HepG2 (cell line): ENCODE measurements around the gene PTPN12. TPM values are rescaled to one million over a fixed set of nuclear protein-coding genes. Genes with fewer than 3 reads are reported as not detected.
A peak's percentile ranks its signal among the peaks of the same experiment; 100 is the strongest.

Experiments used
- EEA1 ChIP-seq: sonication (generic); formaldehyde crosslinking; IDR thresholded peaks from 2 replicates; pipeline ENCODE4 v1.5.1; 2020; ENCODE audit warnings: mild to moderate bottlenecking, missing genetic modification reagents, borderline replicate concordance
- GABPA ChIP-seq, 2 experiments: IDR thresholded peaks; 2 replicates each; pipeline ENCODE4 v1.6.1; 2011 to 2016; ENCODE audit warnings: low read depth in 2 of 2, low read length in 1 of 2, missing biosample characterization in 1 of 2, missing genetic modification characterization in 1 of 2
- GATA4 ChIP-seq: sonication (generic); IDR thresholded peaks from 2 replicates; pipeline ENCODE4 v1.6.1; 2016; ENCODE audit warnings: antibody characterized with exemption, low read depth, borderline replicate concordance
- HNF4G ChIP-seq, 2 experiments: sonication (generic) in 1 of 2; formaldehyde crosslinking in 1 of 2; IDR thresholded peaks; 2 replicates each; pipeline versions ENCODE4 v1.4.0 to v1.6.1; 2011 to 2020; ENCODE audit warnings: borderline replicate concordance in 2 of 2, low read depth in 2 of 2, mild to moderate bottlenecking in 2 of 2, low read length in 1 of 2, missing genetic modification reagents in 1 of 2, moderate library complexity in 1 of 2
- IKZF4 ChIP-seq: sonication (generic); formaldehyde crosslinking; IDR thresholded peaks from 2 replicates; pipeline ENCODE4 v1.5.1; 2020; ENCODE audit warnings: borderline replicate concordance, mild to moderate bottlenecking, low read depth, missing genetic modification reagents; ENCODE audit errors: not compliant biosample characterization
- MAFK ChIP-seq, 2 experiments: IDR thresholded peaks in 1 of 2; conservative IDR thresholded peaks in 1 of 2; 2 replicates each; pipeline ENCODE4 v1.6.1; 2011; ENCODE audit warnings: improper control_type of control experiment in 2 of 2, low read length in 2 of 2
- NFKBIZ ChIP-seq: IDR thresholded peaks from 2 replicates; pipeline ENCODE4 v1.6.1; 2018; ENCODE audit warnings: missing genetic modification reagents, missing compliant biosample characterization
- POLR2A ChIP-seq, 2 experiments: IDR thresholded peaks; 2 replicates each; pipeline ENCODE4 v1.6.1; 2011; ENCODE audit warnings: low read depth in 2 of 2, low read length in 2 of 2, mild to moderate bottlenecking in 1 of 2, moderate library complexity in 1 of 2; ENCODE audit not compliant: insufficient read depth in 1 of 2
- RNF219 ChIP-seq: sonication (generic); formaldehyde crosslinking; IDR thresholded peaks from 2 replicates; pipeline ENCODE4 v1.5.0; 2020; ENCODE audit warnings: mild to moderate bottlenecking, missing genetic modification reagents
- SRF ChIP-seq: IDR thresholded peaks from 2 replicates; pipeline ENCODE4 v1.6.1; 2011; ENCODE audit warnings: mild to moderate bottlenecking, low read depth, low read length, moderate library complexity
- ZNF224 ChIP-seq: sonication (generic); formaldehyde crosslinking; IDR thresholded peaks from 2 replicates; pipeline ENCODE4 v1.5.0; 2020; ENCODE audit warnings: mild to moderate bottlenecking, missing genetic modification reagents
- ZNF24 ChIP-seq: fragments of 450-650 bp; IDR thresholded peaks from 2 replicates; pipeline ENCODE4 v1.6.1; 2017; ENCODE audit warnings: antibody characterized with exemption, mild to moderate bottlenecking
- ZNF362 ChIP-seq: sonication (generic); formaldehyde crosslinking; IDR thresholded peaks from 2 replicates; pipeline ENCODE4 v1.4.0; 2020; ENCODE audit warnings: missing genetic modification reagents, mild to moderate bottlenecking, borderline replicate concordance
- ZNF431 ChIP-seq: sonication (generic); formaldehyde crosslinking; IDR thresholded peaks from 2 replicates; pipeline ENCODE4 v1.9.0; 2022; ENCODE audit warnings: missing genetic modification reagents, low read depth, mild to moderate bottlenecking, borderline replicate concordance
- ZNF609 ChIP-seq: sonication (generic); formaldehyde crosslinking; IDR thresholded peaks from 2 replicates; pipeline ENCODE4 v1.4.0; 2020; ENCODE audit warnings: mild to moderate bottlenecking, missing genetic modification reagents, borderline replicate concordance
- ZNF691 ChIP-seq: sonication (generic); formaldehyde crosslinking; IDR thresholded peaks from 2 replicates; pipeline ENCODE4 v1.4.0; 2020; ENCODE audit warnings: missing genetic modification reagents, low read depth, mild to moderate bottlenecking, borderline replicate concordance
- ZSCAN21 ChIP-seq: sonication (generic); formaldehyde crosslinking; IDR thresholded peaks from 2 replicates; pipeline ENCODE4 v1.8.0; 2022; ENCODE audit warnings: mild to moderate bottlenecking, missing genetic modification reagents, moderate library complexity, borderline replicate concordance
- polyA plus RNA-seq, 8 experiments: library from polyadenylated mRNA; depleted of rRNA in 3 of 8; stranded (reverse) in 7 of 8; unstranded in 1 of 8; fragments of >200 nt; fragmentation: Illumina TruSeq in 4 of 8; extraction: Trizol in 4 of 8; gene quantifications; 2 replicates each; pipeline versions ENCODE4 v1.2.1 to v1.2.3, GENCODE V29; 2011 to 2016; ENCODE audit warnings: low read depth in 4 of 8, missing spikeins in 1 of 8, mixed read lengths in 1 of 8; ENCODE audit not compliant: insufficient read depth in 1 of 8
- total RNA-seq, 5 experiments: library from RNA; depleted of rRNA; stranded (reverse); fragments of >200 nt; fragmentation: Illumina TruSeq; extraction: Trizol; gene quantifications; 2 replicates each; pipeline ENCODE4 v1.2.3, GENCODE V29; 2016; ENCODE audit warnings: low read depth in 1 of 5

PTPN12 gene
- total and polyA plus RNA-seq, 2 of the 13 experiments (the other 11 are each of a cell fraction or from before 2014, with no cell fraction given) = 22.9 to 56.8 TPM

GRCh38 chr7:77536413-77537135 is 521 bp upstream of the PTPN12 start (continued):
- TF ChIP-seq RNF219 (CRISPR knock-in tag) = no peak
- no peak for TF ChIP-seq ZNF24
- TF ChIP-seq SRF = no peak
- TF ChIP-seq ZNF609 (CRISPR knock-in tag) = peak; percentile 43; the same call in 1 of the 2 replicates
- TF ChIP-seq NFKBIZ (CRISPR knock-in tag) = 0 out of 2 replicates have a peak, but pooled peaks have one; percentile 53
- TF ChIP-seq HNF4G (IDR thresholded peaks at IDR 0.05; ENCODE audit: borderline replicate concordance, low read depth, low read length) = peak; percentile 33; the same call in 1 of the 2 replicates
- 0 out of 2 replicates have a peak, but pooled peaks have one; percentile 27 for TF ChIP-seq HNF4G (CRISPR knock-in tag; IDR thresholded peaks at IDR 0.05; ENCODE audit: borderline replicate concordance, low read depth)
- TF ChIP-seq ZNF224 (CRISPR knock-in tag) = 0 out of 2 replicates have a peak, but pooled peaks have one; percentile 48
- TF ChIP-seq GATA4 = peak; percentile 75
- no peak; the same call in 1 of the 2 replicates for TF ChIP-seq ZNF362 (CRISPR knock-in tag)
- TF ChIP-seq IKZF4 = no peak
- 0 out of 2 replicates have a peak, but pooled peaks have one; percentile 27 for TF ChIP-seq ZNF691 (CRISPR knock-in tag)
- peak; percentile 77; the same call in 1 of the 2 replicates for TF ChIP-seq EEA1 (CRISPR knock-in tag)
- TF ChIP-seq ZNF431 (CRISPR knock-in tag) = no peak
- peak; percentile 66 for TF ChIP-seq GABPA (IDR thresholded peaks at IDR 0.05; ENCODE audit: low read depth, low read length)
- TF ChIP-seq GABPA (CRISPR knock-in tag; IDR thresholded peaks at IDR 0.05; ENCODE audit: low read depth) = peak; percentile 88
- TF ChIP-seq ZSCAN21 (CRISPR knock-in tag) = peak; percentile 71
- no peak for TF ChIP-seq MAFK (conservative IDR thresholded peaks at IDR 0.05 in 1 of 2, IDR thresholded peaks at IDR 0.05 in 1 of 2; ENCODE audit: low read length in 2 of 2)
- TF ChIP-seq POLR2A (IDR thresholded peaks at IDR 0.05; ENCODE audit: insufficient read depth in 1 of 2, low read depth in 2 of 2, low read length in 2 of 2) = peak; percentile 97
